Endodermal cell (in vitro differentiated cells): ENCODE results near the gene PCDH18. TPM values are rescaled to one million over a fixed set of nuclear protein-coding genes. Genes with fewer than 3 reads are reported as not detected.
"Not testable (repeated sequence)": the region's sequence is repeated elsewhere in the genome, so short reads cannot be mapped to it uniquely, and the experiment has no call there.

Source experiments
- DNase-seq: peaks from one replicate; pipeline ENCODE4 v3.0.0-alpha.2; 2017
- H3K27ac ChIP-seq: 2 replicates; pipeline ENCODE4 v1.5.1; 2013; ENCODE audit warnings: mild to moderate bottlenecking, low read depth, low read length, moderate library complexity
- H3K27me3 ChIP-seq: 2 replicates; pipeline ENCODE4 v1.6.1; 2013; ENCODE audit warnings: mild to moderate bottlenecking, low read length, moderate library complexity; ENCODE audit not compliant: insufficient read depth, control insufficient read depth, poor library complexity, severe bottlenecking
- H3K36me3 ChIP-seq: 2 replicates; pipeline ENCODE4 v1.7.0; 2013; ENCODE audit warnings: mild to moderate bottlenecking, low read length, moderate library complexity; ENCODE audit not compliant: control insufficient read depth, insufficient read depth
- H3K4me1 ChIP-seq: one replicate; pipeline ENCODE4 v1.7.0; 2013; ENCODE audit warnings: low read length; ENCODE audit not compliant: control insufficient read depth, insufficient read depth
- H3K4me3 ChIP-seq: 2 replicates; pipeline ENCODE4 v1.5.1; 2013; ENCODE audit warnings: mild to moderate bottlenecking, low read length, moderate library complexity
- H3K9ac ChIP-seq: 2 replicates; pipeline ENCODE4 v1.6.1; 2013; ENCODE audit warnings: mild to moderate bottlenecking, low read length, moderate library complexity; ENCODE audit not compliant: poor library complexity, severe bottlenecking; ENCODE audit errors: extremely low read depth
- H3K9me3 ChIP-seq: 2 replicates; pipeline ENCODE4 v1.6.1; 2013; ENCODE audit warnings: mild to moderate bottlenecking, low read length, moderate library complexity; ENCODE audit not compliant: control insufficient read depth
- H3K27ac Mint-ChIP-seq: 2 replicates; pipeline ENCODE4 v1.8.0; 2020; ENCODE audit warnings: mixed read lengths
- H3K27me3 Mint-ChIP-seq: 2 replicates; pipeline ENCODE4 v1.8.0; 2021; ENCODE audit warnings: mild to moderate bottlenecking, mixed read lengths; ENCODE audit not compliant: insufficient read depth
- H3K36me3 Mint-ChIP-seq: 2 replicates; pipeline ENCODE4 v1.8.0; 2020; ENCODE audit warnings: low read depth, mixed read lengths
- H3K4me1 Mint-ChIP-seq: 2 replicates; pipeline ENCODE4 v1.8.0; 2020; ENCODE audit warnings: mixed read lengths
- H3K4me3 Mint-ChIP-seq: 2 replicates; pipeline ENCODE4 v1.8.0; 2020; ENCODE audit warnings: mild to moderate bottlenecking, moderate library complexity, mixed read lengths
- H3K9me3 Mint-ChIP-seq: 2 replicates; pipeline ENCODE4 v1.8.0; 2020; ENCODE audit warnings: mild to moderate bottlenecking, mixed read lengths
- WGBS, 2 experiments: methylation state at CpG; one replicate each; pipeline versions ENCODE4 v1.1.5 to v1.1.7; 2013; ENCODE audit warnings: missing lambda C conversion rate in 2 of 2, mixed read lengths in 1 of 2; ENCODE audit not compliant: insufficient coverage in 1 of 2, insufficient read length in 1 of 2; 5-methylcytosine and 5-hydroxymethylcytosine counted together
- total RNA-seq, 2 donors: library from RNA; stranded (reverse); fragmentation: NEBNext Ultra II Directional in 1 of 2; extraction: Animal tissue kit (Norgen Biotek cat#: 25700) in 1 of 2; gene quantifications; 2 replicates in 1 of 2; 3 replicates in 1 of 2; pipeline ENCODE4 v1.2.1, GENCODE V29; 2021
- TF ChIP-seq, protein P1 (sequence below): fragments of 200-600 bp; sonication (generic); conservative IDR thresholded peaks from 2 replicates; pipeline ENCODE4 v1.5.0; 2021; ENCODE audit warnings: antibody characterized with exemption, mild to moderate bottlenecking

Gene PCDH18
- total RNA-seq, 2 donors from 2014 or later: 8.1 to 9.2 TPM

DNA sequence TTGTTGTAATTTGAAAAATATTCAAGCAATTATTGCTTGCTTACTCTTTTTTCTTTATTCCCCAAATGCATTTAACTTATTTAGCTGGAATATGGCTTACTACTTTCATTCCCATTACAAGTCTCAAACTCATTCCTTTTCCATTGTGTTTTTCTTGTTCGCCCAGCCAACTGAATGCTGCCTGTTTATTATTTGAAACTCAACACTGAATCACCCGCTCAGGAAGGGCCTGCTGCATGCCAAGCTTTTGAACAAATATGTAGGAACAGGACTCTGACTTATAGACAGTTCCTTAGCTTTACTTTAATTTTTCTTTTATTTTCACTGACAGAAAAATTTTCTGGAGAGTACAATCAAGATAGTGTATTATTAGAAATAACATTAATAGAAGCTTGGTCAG is 12.9 kb downstream of the PCDH18 start:
- Histone ChIP-seq H3K4me1 (no peaks in the 10 kb centered on the region), H3K36me3 (peaks cover 4% of the 10 kb centered on the region), H3K4me3 (no peak overlapping the region), H3K27me3 (no peaks in the 10 kb centered on the region), H3K9ac (no peak overlapping the region), H3K9me3 (no peaks in the 10 kb centered on the region), H3K27ac (no peak overlapping the region)
- H3K9me3 Mint-ChIP-seq: no peaks in the 10 kb centered on the region
- DNase-seq: no peak
- WGBS, 2 experiments: 86 to 90% methylated on average over 1 to 2 of the region's 2 CpGs
- TF ChIP-seq, protein P1, sequence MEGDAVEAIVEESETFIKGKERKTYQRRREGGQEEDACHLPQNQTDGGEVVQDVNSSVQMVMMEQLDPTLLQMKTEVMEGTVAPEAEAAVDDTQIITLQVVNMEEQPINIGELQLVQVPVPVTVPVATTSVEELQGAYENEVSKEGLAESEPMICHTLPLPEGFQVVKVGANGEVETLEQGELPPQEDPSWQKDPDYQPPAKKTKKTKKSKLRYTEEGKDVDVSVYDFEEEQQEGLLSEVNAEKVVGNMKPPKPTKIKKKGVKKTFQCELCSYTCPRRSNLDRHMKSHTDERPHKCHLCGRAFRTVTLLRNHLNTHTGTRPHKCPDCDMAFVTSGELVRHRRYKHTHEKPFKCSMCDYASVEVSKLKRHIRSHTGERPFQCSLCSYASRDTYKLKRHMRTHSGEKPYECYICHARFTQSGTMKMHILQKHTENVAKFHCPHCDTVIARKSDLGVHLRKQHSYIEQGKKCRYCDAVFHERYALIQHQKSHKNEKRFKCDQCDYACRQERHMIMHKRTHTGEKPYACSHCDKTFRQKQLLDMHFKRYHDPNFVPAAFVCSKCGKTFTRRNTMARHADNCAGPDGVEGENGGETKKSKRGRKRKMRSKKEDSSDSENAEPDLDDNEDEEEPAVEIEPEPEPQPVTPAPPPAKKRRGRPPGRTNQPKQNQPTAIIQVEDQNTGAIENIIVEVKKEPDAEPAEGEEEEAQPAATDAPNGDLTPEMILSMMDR: no peak
- no peaks in the 10 kb centered on the region for H3K27me3 Mint-ChIP-seq
- H3K4me3 Mint-ChIP-seq: no peak overlapping the region
- no peaks in the 10 kb centered on the region for H3K4me1 Mint-ChIP-seq
- H3K27ac Mint-ChIP-seq: no peak overlapping the region
- H3K36me3 Mint-ChIP-seq: peaks cover 11% of the 10 kb centered on the region

DNA sequence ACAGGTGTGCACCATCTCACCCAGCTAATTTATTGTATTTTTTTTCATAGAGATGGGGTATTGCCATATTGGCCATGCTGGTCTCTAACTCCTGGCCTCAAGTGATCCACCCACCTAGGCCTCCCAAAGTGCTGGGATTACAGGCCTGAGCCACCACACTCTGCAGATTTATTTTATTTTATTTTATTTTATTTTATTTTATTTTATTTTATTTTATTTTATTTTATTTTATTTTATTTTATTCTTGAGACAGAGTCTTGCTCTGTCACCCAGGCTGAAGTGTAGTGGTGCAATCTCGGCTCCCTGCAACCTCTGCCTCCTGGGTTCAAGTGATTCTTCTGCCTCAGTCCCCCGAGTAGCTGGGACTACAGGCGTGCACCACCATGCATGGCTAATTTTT is 15.0 kb downstream of the PCDH18 start:
- not testable (repeated sequence) for H3K9me3 ChIP-seq, H3K36me3 ChIP-seq, H3K27me3 Mint-ChIP-seq, H3K4me1 Mint-ChIP-seq, H3K27ac ChIP-seq, H3K4me3 Mint-ChIP-seq, H3K4me3 ChIP-seq, DNase-seq, H3K9ac ChIP-seq, H3K27ac Mint-ChIP-seq, H3K4me1 ChIP-seq, H3K27me3 ChIP-seq, H3K9me3 Mint-ChIP-seq
- WGBS, 2 experiments: 89 to 100% methylated on average over 3 of the region's 3 CpGs
- H3K36me3 Mint-ChIP-seq: peaks cover 11% of the 10 kb centered on the region

DNA sequence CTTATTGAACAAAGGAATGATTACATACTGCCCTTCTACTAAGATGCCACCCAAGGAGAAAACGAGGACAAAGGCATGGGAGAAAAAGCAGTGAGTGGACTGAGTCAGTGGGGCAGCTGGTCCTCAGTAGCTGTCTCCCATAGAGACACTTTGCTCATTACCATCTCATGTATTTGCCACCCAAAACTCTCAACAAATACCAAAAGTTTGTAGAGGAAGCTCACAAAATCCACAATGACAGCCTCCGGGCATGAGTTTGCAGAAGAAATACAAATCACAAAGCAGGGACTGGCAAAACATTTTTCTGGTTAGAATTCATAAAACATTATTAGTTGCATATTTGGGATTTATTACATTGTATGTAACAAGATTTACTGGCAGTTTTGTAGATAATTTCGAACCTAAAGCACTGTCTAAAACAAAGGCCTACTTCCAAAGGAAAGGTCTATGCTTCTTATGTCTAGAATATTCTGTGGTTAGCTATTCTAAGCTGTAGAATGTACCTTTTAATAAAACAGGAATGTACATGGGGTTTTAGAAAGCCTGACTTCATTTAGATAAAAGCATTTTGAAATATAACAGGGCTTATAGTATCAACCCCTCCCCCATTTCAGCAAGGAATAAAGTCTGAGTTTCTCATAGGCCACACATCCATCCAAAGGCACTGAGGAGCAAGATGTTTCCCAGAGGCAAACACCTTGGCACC is 17.7 kb downstream of the PCDH18 start:
- Histone ChIP-seq H3K9me3 (no peaks in the 10 kb centered on the region), H3K36me3 (no peaks in the 10 kb centered on the region), H3K27ac (no peak overlapping the region), H3K4me1 (no peaks in the 10 kb centered on the region), H3K4me3 (no peak overlapping the region), H3K27me3 (no peaks in the 10 kb centered on the region), H3K9ac (no peak overlapping the region)
- Mint-ChIP-seq H3K4me1 (peaks cover 4% of the 10 kb centered on the region), H3K27ac (no peak overlapping the region), H3K9me3 (no peaks in the 10 kb centered on the region), H3K27me3 (no peaks in the 10 kb centered on the region), H3K4me3 (no peak overlapping the region), H3K36me3 (no peaks in the 10 kb centered on the region)
- no peak for DNase-seq
- 88 to 90% methylated on average over 2 to 3 of the region's 3 CpGs for whole genome bisulfite sequencing, 2 experiments
- TF ChIP-seq, protein P1: no peak
